ENCODE data around the gene WDR19.

DNA sequence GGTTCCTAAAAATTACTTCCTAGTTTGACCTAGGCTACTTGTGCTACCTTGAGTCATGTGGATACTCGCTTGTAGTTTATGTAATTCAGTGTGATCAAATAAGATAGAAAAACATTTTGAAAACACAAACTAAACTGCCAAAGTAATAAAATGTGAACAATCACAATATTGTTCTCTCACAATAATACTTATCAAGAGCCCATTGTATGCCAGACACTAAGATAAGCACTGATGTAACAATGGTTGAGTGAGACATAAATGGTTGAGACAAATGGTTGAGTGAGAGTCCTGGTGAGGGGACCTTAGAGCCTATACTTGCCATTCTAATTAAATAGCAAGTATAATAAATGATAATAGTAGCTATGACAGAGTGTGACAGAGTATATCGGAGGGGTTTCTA, 142.1 kb downstream of the WDR19 start:
- TF ChIP-seq, protein P1, sequence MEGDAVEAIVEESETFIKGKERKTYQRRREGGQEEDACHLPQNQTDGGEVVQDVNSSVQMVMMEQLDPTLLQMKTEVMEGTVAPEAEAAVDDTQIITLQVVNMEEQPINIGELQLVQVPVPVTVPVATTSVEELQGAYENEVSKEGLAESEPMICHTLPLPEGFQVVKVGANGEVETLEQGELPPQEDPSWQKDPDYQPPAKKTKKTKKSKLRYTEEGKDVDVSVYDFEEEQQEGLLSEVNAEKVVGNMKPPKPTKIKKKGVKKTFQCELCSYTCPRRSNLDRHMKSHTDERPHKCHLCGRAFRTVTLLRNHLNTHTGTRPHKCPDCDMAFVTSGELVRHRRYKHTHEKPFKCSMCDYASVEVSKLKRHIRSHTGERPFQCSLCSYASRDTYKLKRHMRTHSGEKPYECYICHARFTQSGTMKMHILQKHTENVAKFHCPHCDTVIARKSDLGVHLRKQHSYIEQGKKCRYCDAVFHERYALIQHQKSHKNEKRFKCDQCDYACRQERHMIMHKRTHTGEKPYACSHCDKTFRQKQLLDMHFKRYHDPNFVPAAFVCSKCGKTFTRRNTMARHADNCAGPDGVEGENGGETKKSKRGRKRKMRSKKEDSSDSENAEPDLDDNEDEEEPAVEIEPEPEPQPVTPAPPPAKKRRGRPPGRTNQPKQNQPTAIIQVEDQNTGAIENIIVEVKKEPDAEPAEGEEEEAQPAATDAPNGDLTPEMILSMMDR (IDR thresholded peaks at IDR 0.05) = no peak
- no peak for TF ChIP-seq POLR2A (IDR thresholded peaks at IDR 0.05)

All from tibial nerve (tissue), 3 donors.